H9 (cell line): Measurements from ENCODE around the gene TMEM151A. TPM values are rescaled to one million over a fixed set of nuclear protein-coding genes. Genes with fewer than 3 reads are reported as not detected.

Source experiments
- DNase-seq: peaks from one replicate; pipeline ENCODE4 v3.0.0-alpha.2; 2017
- H2AFZ ChIP-seq: one replicate; pipeline ENCODE4 v1.6.1; 2013; ENCODE audit warnings: mild to moderate bottlenecking, low read length, control low read depth, moderate library complexity
- H2AK5ac ChIP-seq: 2 replicates; pipeline ENCODE4 v1.6.1; 2013; ENCODE audit warnings: low read length, control low read depth, mixed read lengths; ENCODE audit not compliant: insufficient read length
- H2BK120ac ChIP-seq: one replicate; pipeline ENCODE4 v1.6.1; 2013; ENCODE audit warnings: low read depth, mild to moderate bottlenecking, low read length, control low read depth, inconsistent platforms; ENCODE audit not compliant: poor library complexity, severe bottlenecking
- H2BK12ac ChIP-seq: 2 replicates; pipeline ENCODE4 v1.6.1; 2013; ENCODE audit warnings: low read length, control low read depth, mixed read lengths, low read depth; ENCODE audit not compliant: insufficient read length
- H2BK15ac ChIP-seq: 2 replicates; pipeline ENCODE4 v1.6.1; 2013; ENCODE audit warnings: low read depth, low read length, control low read depth
- H2BK20ac ChIP-seq: one replicate; pipeline ENCODE4 v1.6.1; 2013; ENCODE audit warnings: low read depth, mild to moderate bottlenecking, low read length, control low read depth, inconsistent platforms; ENCODE audit not compliant: poor library complexity, severe bottlenecking
- H2BK5ac ChIP-seq: 2 replicates; pipeline ENCODE4 v1.6.1; 2013; ENCODE audit warnings: low read length, control low read depth, mixed read lengths; ENCODE audit not compliant: insufficient read length
- H3K14ac ChIP-seq: 2 replicates; pipeline ENCODE4 v1.6.1; 2013; ENCODE audit warnings: low read length, control low read depth; ENCODE audit not compliant: insufficient read depth
- H3K18ac ChIP-seq: 2 replicates; pipeline ENCODE4 v1.6.1; 2013; ENCODE audit warnings: low read depth, mild to moderate bottlenecking, mixed read lengths, low read length, control low read depth; ENCODE audit not compliant: insufficient read length
- H3K23ac ChIP-seq: 2 replicates; pipeline ENCODE4 v1.6.1; 2013; ENCODE audit warnings: low read length, control low read depth, mixed read lengths, low read depth; ENCODE audit not compliant: insufficient read length
- H3K23me2 ChIP-seq: 2 replicates; pipeline ENCODE4 v1.6.1; 2013; ENCODE audit warnings: low read depth, mild to moderate bottlenecking, mixed read lengths, low read length, control low read depth; ENCODE audit not compliant: insufficient read length, poor library complexity, severe bottlenecking
- H3K27ac ChIP-seq: 2 replicates; pipeline ENCODE4 v1.5.1; 2013; ENCODE audit warnings: low read length, control low read depth, mixed read lengths, low read depth; ENCODE audit not compliant: insufficient read length
- H3K27me3 ChIP-seq: 2 replicates; pipeline ENCODE4 v1.6.1; 2013; ENCODE audit warnings: low read length, control low read depth, inconsistent platforms; ENCODE audit not compliant: insufficient read depth
- H3K4ac ChIP-seq: 2 replicates; pipeline ENCODE4 v1.6.1; 2013; ENCODE audit warnings: low read depth, mild to moderate bottlenecking, control low read depth, inconsistent platforms, low read length, moderate library complexity
- H3K4me1 ChIP-seq: 2 replicates; pipeline ENCODE4 v1.6.1; 2013; ENCODE audit warnings: low read length, control low read depth, inconsistent platforms; ENCODE audit not compliant: insufficient read depth
- H3K4me2 ChIP-seq: 2 replicates; pipeline ENCODE4 v1.6.1; 2013; ENCODE audit warnings: low read length, control low read depth, mixed read lengths; ENCODE audit not compliant: insufficient read length, insufficient read depth
- H3K56ac ChIP-seq: 2 replicates; pipeline ENCODE4 v1.6.1; 2013; ENCODE audit warnings: low read depth, mild to moderate bottlenecking, mixed read lengths, low read length, control low read depth; ENCODE audit not compliant: insufficient read length
- H3K79me1 ChIP-seq: 2 replicates; pipeline ENCODE4 v1.6.1; 2013; ENCODE audit warnings: low read depth, mild to moderate bottlenecking, moderate library complexity, low read length, control low read depth, inconsistent platforms; ENCODE audit not compliant: insufficient read depth, poor library complexity, severe bottlenecking
- H3K79me2 ChIP-seq: 2 replicates; pipeline ENCODE4 v1.6.1; 2013; ENCODE audit warnings: low read length, control low read depth, inconsistent platforms; ENCODE audit not compliant: insufficient read depth
- H3K9ac ChIP-seq: 2 replicates; pipeline ENCODE4 v1.6.1; 2013; ENCODE audit warnings: low read length, control low read depth, mixed read lengths; ENCODE audit not compliant: insufficient read length; ENCODE audit errors: extremely low read depth
- H3K9me3 ChIP-seq: one replicate; pipeline ENCODE4 v1.6.1; 2013; ENCODE audit warnings: low read depth, low read length, inconsistent platforms; ENCODE audit not compliant: control insufficient read depth
- H3T11ph ChIP-seq: one replicate; pipeline ENCODE4 v1.6.1; 2013; ENCODE audit warnings: mild to moderate bottlenecking, low read length, control low read depth, inconsistent platforms
- H4K20me1 ChIP-seq: one replicate; pipeline ENCODE4 v1.6.1; 2013; ENCODE audit not compliant: control insufficient read depth, insufficient read length, insufficient read depth
- H4K5ac ChIP-seq: 2 replicates; pipeline ENCODE4 v1.6.1; 2013; ENCODE audit warnings: low read depth, mild to moderate bottlenecking, mixed read lengths, low read length, control low read depth; ENCODE audit not compliant: insufficient read length
- H4K8ac ChIP-seq: replicated peaks from 2 replicates; pipeline ENCODE4 v1.6.1; 2013; ENCODE audit warnings: low read length, control low read depth, mixed read lengths, low read depth; ENCODE audit not compliant: insufficient read length
- H4K91ac ChIP-seq: 2 replicates; pipeline ENCODE4 v1.6.1; 2013; ENCODE audit warnings: low read depth, mild to moderate bottlenecking, moderate library complexity, mixed read lengths, low read length, control low read depth; ENCODE audit not compliant: insufficient read length
- H3K27ac Mint-ChIP-seq, 3 experiments: 2 replicates in 2 of 3; 3 replicates in 1 of 3; pipeline ENCODE4 v1.8.0; 2020 to 2021; ENCODE audit warnings: mixed read lengths in 3 of 3, mild to moderate bottlenecking in 1 of 3, moderate library complexity in 1 of 3
- H3K27me3 Mint-ChIP-seq: 2 replicates; pipeline ENCODE4 v1.8.0; 2021; ENCODE audit warnings: low read depth, mild to moderate bottlenecking, moderate library complexity, mixed read lengths
- H3K36me3 Mint-ChIP-seq, 3 experiments: 2 replicates in 2 of 3; 3 replicates in 1 of 3; pipeline ENCODE4 v1.8.0; 2020 to 2021; ENCODE audit warnings: low read depth in 3 of 3, mixed read lengths in 3 of 3; ENCODE audit not compliant: insufficient read depth in 1 of 3
- H3K4me1 Mint-ChIP-seq, 2 experiments: 2 replicates each; pipeline ENCODE4 v1.8.0; 2020; ENCODE audit warnings: mixed read lengths in 2 of 2
- H3K4me3 Mint-ChIP-seq, 2 experiments: 2 replicates in 1 of 2; 3 replicates in 1 of 2; pipeline ENCODE4 v1.8.0; 2020 to 2021; ENCODE audit warnings: mild to moderate bottlenecking in 2 of 2, mixed read lengths in 2 of 2, moderate library complexity in 1 of 2
- H3K9me3 Mint-ChIP-seq, 2 experiments: 2 replicates in 1 of 2; 3 replicates in 1 of 2; pipeline ENCODE4 v1.8.0; 2020; ENCODE audit warnings: mild to moderate bottlenecking in 2 of 2, mixed read lengths in 2 of 2, moderate library complexity in 1 of 2
- WGBS: extraction: QIAGEN DNeasy Blood & Tissue Kit; methylation state at CpG from one replicate; pipeline ENCODE4 v1.1.7; 2013; ENCODE audit warnings: missing lambda C conversion rate, low lambda C conversion rate, mixed read lengths; ENCODE audit not compliant: insufficient read length; ENCODE audit errors: extremely low coverage; 5-methylcytosine and 5-hydroxymethylcytosine counted together
- total RNA-seq: library from RNA; stranded (reverse); gene quantifications from 2 replicates; pipeline ENCODE4 v1.2.1, GENCODE V29; 2021
- TF ChIP-seq, protein P1 (sequence below): fragments of 200-600 bp; sonication (generic); conservative IDR thresholded peaks from 3 replicates; pipeline ENCODE4 v1.8.0; 2021; ENCODE audit warnings: antibody characterized with exemption, mild to moderate bottlenecking

The TMEM151A gene
- total RNA-seq, 1 experiment from 2014 or later: 1.2 TPM

DNA sequence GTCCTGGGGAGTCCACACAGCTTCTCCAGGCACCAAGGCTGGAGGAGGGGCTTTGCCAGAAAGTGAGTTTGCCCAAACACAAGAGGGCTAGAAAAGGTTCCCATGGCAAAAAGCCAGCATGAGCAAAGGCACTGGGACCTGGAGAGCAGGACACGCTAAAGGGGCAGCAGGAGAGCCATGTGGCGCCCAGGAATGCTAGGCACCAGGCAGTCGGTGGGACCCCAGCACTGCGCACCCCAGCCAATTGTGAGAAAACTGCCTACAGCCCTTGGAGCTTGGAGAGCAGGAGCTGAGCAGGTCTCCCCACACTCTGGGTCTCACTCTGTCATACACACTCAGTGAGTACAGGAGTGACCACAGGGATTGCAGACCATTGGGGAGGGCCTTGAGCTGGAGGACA lies 28.5 kb upstream of the TMEM151A start:
- Histone ChIP-seq H2AK5ac (no peak overlapping the region), H3T11ph (no peak overlapping the region), H4K8ac (no peak overlapping the region), H3K18ac (no peak overlapping the region), H3K79me2 (no peaks in the 10 kb centered on the region), H2AFZ (no peak overlapping the region), H3K27ac (no peak overlapping the region), H2BK15ac (no peak overlapping the region), H3K4ac (no peak overlapping the region), H2BK20ac (no peak overlapping the region), H4K20me1 (peaks cover 2% of the 10 kb centered on the region), H3K56ac (no peak overlapping the region), H3K9ac (no peak overlapping the region), H2BK5ac (no peak overlapping the region), H3K27me3 (no peaks in the 10 kb centered on the region), H3K9me3 (no peaks in the 10 kb centered on the region), H3K23me2 (peaks cover 5% of the 10 kb centered on the region), H3K79me1 (no peaks in the 10 kb centered on the region), H3K4me1 (no peaks in the 10 kb centered on the region), H3K23ac (no peak overlapping the region), H3K4me2 (no peak overlapping the region), H3K14ac (no peak overlapping the region), H2BK12ac (no peak overlapping the region), H2BK120ac (no peak overlapping the region), H4K5ac (no peak overlapping the region), H4K91ac (no peak overlapping the region)
- Mint-ChIP-seq H3K4me3 (no peak overlapping the region), H3K9me3 (peaks cover 0 to 2% of the 10 kb centered on the region in 2 experiments; a peak in 1 of 5 replicates), H3K27ac (no peak overlapping the region), H3K4me1 (peaks cover 18 to 19% of the 10 kb centered on the region in 2 experiments), H3K36me3 (peaks cover 22 to 67% (median 62%) of the 10 kb centered on the region in 3 experiments), H3K27me3 (no peaks in the 10 kb centered on the region; the same call in 1 of the 2 replicates)
- WGBS: no CpG with 5 or more reads among the region's 4 CpGs
- TF ChIP-seq, protein P1, sequence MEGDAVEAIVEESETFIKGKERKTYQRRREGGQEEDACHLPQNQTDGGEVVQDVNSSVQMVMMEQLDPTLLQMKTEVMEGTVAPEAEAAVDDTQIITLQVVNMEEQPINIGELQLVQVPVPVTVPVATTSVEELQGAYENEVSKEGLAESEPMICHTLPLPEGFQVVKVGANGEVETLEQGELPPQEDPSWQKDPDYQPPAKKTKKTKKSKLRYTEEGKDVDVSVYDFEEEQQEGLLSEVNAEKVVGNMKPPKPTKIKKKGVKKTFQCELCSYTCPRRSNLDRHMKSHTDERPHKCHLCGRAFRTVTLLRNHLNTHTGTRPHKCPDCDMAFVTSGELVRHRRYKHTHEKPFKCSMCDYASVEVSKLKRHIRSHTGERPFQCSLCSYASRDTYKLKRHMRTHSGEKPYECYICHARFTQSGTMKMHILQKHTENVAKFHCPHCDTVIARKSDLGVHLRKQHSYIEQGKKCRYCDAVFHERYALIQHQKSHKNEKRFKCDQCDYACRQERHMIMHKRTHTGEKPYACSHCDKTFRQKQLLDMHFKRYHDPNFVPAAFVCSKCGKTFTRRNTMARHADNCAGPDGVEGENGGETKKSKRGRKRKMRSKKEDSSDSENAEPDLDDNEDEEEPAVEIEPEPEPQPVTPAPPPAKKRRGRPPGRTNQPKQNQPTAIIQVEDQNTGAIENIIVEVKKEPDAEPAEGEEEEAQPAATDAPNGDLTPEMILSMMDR: no peak
- no peak for DNase-seq
